Measurements from ENCODE around the gene CAPN8.

The CAPN8 gene

GRCh38 chr1:223665592-223666312 lies at the start of gene CAPN8:
TSS of gene CAPN8 (minus strand) at chr1:223665701. CDS start at chr1:223665646, 55 bp downstream.
- TF ChIP-seq CTCF (IDR thresholded peaks at IDR 0.05; ENCODE audit: extremely low read depth, insufficient read depth, missing control alignments) = no peak
- in situ Hi-C loops (cut with MboI; ENCODE audit: low pct_unique_long_range_greater_than_20kb, low sequenced_read_pairs, unreplicated experiment) = no loop called here
- no peak for DNase-seq (ENCODE audit: low spot score)

DNA sequence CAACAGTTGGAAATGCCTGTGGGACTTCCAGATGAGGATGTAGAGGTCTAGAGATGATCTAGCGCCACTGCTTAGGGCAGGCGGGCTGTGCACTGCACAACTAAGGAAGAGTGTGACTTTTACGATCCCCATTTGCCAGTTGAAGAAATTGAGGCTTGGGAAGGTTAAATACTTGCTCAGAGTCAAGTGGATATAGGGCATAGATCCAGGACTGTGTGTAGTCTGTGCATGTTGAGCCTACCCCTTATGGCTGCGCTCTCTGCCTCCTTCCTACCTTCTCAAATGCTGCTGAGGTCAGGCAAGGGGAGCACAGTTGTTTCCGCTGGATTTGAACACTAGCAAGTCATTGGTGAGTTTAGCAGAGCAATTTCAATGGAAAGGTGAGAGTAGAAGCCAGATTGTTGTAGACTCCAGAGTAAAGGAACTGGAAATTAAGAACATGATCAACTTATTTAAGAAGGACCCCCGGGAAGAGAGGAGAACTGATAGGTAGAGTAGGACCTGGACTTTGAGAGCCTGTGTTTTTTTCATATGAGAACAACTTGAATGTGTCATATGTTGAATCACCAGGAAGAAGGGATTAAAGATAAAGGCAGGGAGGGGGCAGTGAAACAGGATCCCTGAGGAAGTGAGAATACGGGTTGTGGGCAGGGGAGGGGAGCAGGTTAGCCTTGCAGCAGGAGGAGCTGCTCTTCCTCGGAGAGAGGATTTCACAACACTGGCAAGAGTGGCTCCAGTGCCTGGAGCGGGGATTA lies 49.5 kb upstream of the CAPN8 start:
- DNase-seq (ENCODE audit: low spot score) = no peak
- in situ Hi-C loops (cut with MboI; ENCODE audit: low pct_unique_long_range_greater_than_20kb, low sequenced_read_pairs, unreplicated experiment) = no loop called here

DNA sequence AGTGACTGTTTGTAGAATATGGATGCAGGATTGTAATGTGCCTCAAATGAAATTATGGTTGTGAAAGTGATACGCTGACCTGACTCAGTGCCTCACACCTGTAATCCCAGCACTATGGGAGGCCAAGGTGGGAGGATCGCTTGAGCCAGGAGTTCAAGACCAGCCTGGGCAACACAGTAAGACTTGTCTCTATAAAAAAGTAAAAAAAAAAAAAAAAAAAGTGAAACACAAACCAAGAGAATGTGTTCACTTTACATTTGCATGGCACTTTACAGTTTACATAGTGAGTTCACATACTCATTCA lies 48.9 kb upstream of the CAPN8 start:
- in situ Hi-C loops (cut with MboI; ENCODE audit: low pct_unique_long_range_greater_than_20kb, low sequenced_read_pairs, unreplicated experiment) = no loop called here
- no peak for DNase-seq (ENCODE audit: low spot score)
- no peak for TF ChIP-seq CTCF (IDR thresholded peaks at IDR 0.05; ENCODE audit: extremely low read depth, insufficient read depth, missing control alignments)

More for the DNA sequence above, 49.5 kb upstream of the CAPN8 start:
- TF ChIP-seq CTCF (IDR thresholded peaks at IDR 0.05; ENCODE audit: extremely low read depth, insufficient read depth, missing control alignments) = no peak

- in situ Hi-C loops (cut with MboI; ENCODE audit: low pct_unique_long_range_greater_than_20kb, low sequenced_read_pairs, unreplicated experiment) = no loop called here
- DNase-seq (ENCODE audit: low spot score) = no peak
- TF ChIP-seq CTCF (IDR thresholded peaks at IDR 0.05; ENCODE audit: extremely low read depth, insufficient read depth, missing control alignments) = no peak
Measured at GRCh38 chr1:223713546-223714420, 48.3 kb upstream of the CAPN8 start.

DNA sequence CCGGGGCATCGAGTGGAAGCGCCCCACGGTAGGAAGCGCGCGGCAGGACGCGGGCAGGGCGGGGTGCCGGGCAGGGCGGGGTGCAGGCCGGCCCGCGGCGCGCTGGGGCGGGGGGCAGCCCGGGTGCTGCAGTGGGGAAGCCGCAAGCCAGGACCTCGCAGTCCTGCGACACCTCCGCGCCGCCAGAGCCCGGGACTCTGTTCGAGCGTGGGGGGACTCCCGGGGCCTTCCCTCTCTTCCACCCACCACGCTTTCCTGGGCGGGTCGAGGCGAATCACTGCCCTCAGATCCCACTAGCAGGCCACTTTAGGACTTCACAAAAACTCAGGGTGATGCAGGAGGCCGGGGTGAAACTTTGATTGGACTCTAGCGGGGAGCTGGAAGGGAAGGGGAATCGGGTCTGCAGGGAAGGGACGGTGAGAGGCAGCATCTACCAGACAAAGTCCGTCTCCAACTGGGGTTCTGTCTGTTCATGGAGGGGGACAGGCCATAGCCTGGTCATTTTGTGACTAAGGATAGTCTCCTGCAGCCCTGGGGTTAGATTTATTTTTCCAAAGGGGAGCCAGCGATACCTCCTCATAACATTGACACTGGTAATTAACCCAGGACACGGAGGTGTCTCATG lies 47.5 kb upstream of the CAPN8 start:
- DNase-seq (ENCODE audit: low spot score) = no peak
- in situ Hi-C loops (cut with MboI; ENCODE audit: low pct_unique_long_range_greater_than_20kb, low sequenced_read_pairs, unreplicated experiment) = no loop called here
- TF ChIP-seq CTCF (IDR thresholded peaks at IDR 0.05; ENCODE audit: extremely low read depth, insufficient read depth, missing control alignments) = no peak
